Rectal smooth muscle tissue (tissue), 1 donor: ENCODE measurements around the gene BLOC1S2.

ENCODE experiments used
- H3K27ac ChIP-seq: one replicate; pipeline ENCODE4 v1.7.0; 2013; ENCODE audit warnings: low read depth, low read length, inconsistent platforms
- H3K27me3 ChIP-seq: one replicate; pipeline ENCODE4 v1.7.0; 2013; ENCODE audit warnings: low read length; ENCODE audit not compliant: control insufficient read depth, insufficient read depth
- H3K36me3 ChIP-seq: one replicate; pipeline ENCODE4 v1.7.0; 2013; ENCODE audit warnings: low read length; ENCODE audit not compliant: control insufficient read depth, insufficient read depth
- H3K4me1 ChIP-seq: one replicate; pipeline ENCODE4 v1.7.0; 2013; ENCODE audit warnings: low read length; ENCODE audit not compliant: control insufficient read depth, insufficient read depth
- H3K4me3 ChIP-seq: one replicate; pipeline ENCODE4 v1.7.0; 2013; ENCODE audit warnings: low read length
- H3K9ac ChIP-seq: one replicate; pipeline ENCODE4 v1.7.0; 2013; ENCODE audit warnings: low read length

The BLOC1S2 gene

GRCh38 chr10:100286051-100287033, at the start of gene BLOC1S2:
Gene BLOC1S2, minus strand, starts transcription at chr10:100286680. Its CDS starts 21 bp downstream, at chr10:100286659.
- no peaks in the 10 kb centered on the region for H3K36me3 ChIP-seq
- H3K4me3 ChIP-seq: peak within 1 kb of the TSS; percentile 82
- peak within 1 kb of the TSS; percentile 88 for H3K9ac ChIP-seq
- no peaks in the 10 kb centered on the region for H3K27me3 ChIP-seq
- H3K4me1 ChIP-seq: peaks cover 8% of the 10 kb centered on the region
- peak within 1 kb of the TSS; percentile 89 for H3K27ac ChIP-seq

GRCh38 chr10:100334762-100335161, 48.3 kb upstream of the BLOC1S2 start:
- H3K9ac ChIP-seq: no peak overlapping the region
- no peak overlapping the region for H3K4me3 ChIP-seq
- H3K36me3 ChIP-seq: no peaks in the 10 kb centered on the region
- no peak overlapping the region for H3K27ac ChIP-seq
- no peaks in the 10 kb centered on the region for H3K4me1 ChIP-seq
- H3K27me3 ChIP-seq: no peaks in the 10 kb centered on the region

GRCh38 chr10:100333661-100334440, 47.4 kb upstream of the BLOC1S2 start:
- Histone ChIP-seq H3K27ac (no peak overlapping the region), H3K27me3 (no peaks in the 10 kb centered on the region), H3K9ac (no peak overlapping the region), H3K4me1 (no peaks in the 10 kb centered on the region), H3K36me3 (no peaks in the 10 kb centered on the region), H3K4me3 (no peak overlapping the region)

DNA sequence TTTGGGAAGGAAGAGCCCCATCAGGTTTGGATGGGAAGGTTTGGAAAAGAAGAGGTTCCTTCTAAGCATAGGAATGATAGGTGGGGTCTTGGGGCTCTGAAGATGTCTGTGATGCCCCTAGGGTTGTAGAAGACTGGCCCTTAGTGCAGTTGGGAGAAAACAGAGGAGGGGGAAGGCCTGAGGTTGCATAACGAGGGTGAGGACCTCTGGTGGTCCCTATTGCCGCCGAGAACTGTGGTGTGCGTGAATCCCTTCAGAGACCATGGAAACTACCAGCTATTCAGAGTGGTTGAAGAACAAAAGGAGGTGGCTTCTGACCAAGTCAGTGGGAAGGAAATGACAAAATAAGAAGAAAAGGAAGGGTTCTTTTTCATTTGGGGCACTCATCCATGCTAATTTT, 46.6 kb upstream of the BLOC1S2 start:
- Histone ChIP-seq H3K9ac (no peak overlapping the region), H3K27ac (no peak overlapping the region), H3K36me3 (no peaks in the 10 kb centered on the region), H3K27me3 (no peaks in the 10 kb centered on the region), H3K4me1 (no peaks in the 10 kb centered on the region), H3K4me3 (no peak overlapping the region)

DNA sequence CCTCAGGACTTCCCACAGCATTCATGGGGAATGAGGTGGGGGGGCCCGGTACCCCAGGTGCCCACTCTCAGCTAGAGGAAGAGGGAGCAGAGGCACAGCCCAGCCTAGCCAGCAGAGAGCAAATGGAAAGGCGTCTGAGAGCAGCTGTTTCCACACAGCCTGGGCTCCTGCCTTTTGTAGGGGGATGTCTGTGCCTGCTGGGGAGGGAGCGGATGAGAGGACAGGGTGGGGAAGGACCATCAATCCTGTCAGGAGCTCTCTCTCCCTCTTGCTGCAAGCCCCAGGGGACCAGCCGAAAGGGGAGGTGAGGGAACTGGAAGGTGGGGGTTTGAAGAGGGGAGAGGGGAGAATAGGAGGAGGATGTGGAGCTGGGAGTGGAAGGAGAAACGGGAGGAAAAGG, 43.6 kb upstream of the BLOC1S2 start, which contains the start of gene PKD2L1:
TSS of gene PKD2L1 (minus strand) at position 150 of the 400 bp plus-strand sequence. CDS start at position 25, 125 bp downstream.
- no peaks in the 10 kb centered on the region for H3K4me1 ChIP-seq
- H3K9ac ChIP-seq: no peak within 1 kb of the TSS
- no peak within 1 kb of the TSS for H3K4me3 ChIP-seq
- H3K27ac ChIP-seq: no peak within 1 kb of the TSS
- H3K36me3 ChIP-seq: no peaks in the 10 kb centered on the region
- H3K27me3 ChIP-seq: no peaks in the 10 kb centered on the region

GRCh38 chr10:100328198-100328597, 41.7 kb upstream of the BLOC1S2 start:
- no peak overlapping the region for H3K27ac ChIP-seq
- H3K27me3 ChIP-seq: no peaks in the 10 kb centered on the region
- H3K9ac ChIP-seq: no peak overlapping the region
- no peaks in the 10 kb centered on the region for H3K36me3 ChIP-seq
- H3K4me1 ChIP-seq: no peaks in the 10 kb centered on the region
- H3K4me3 ChIP-seq: no peak overlapping the region

- H3K27me3 ChIP-seq: no peaks in the 10 kb centered on the region
- no peak overlapping the region for H3K9ac ChIP-seq
- H3K27ac ChIP-seq: no peak overlapping the region
- no peaks in the 10 kb centered on the region for H3K36me3 ChIP-seq
- no peak overlapping the region for H3K4me3 ChIP-seq
- H3K4me1 ChIP-seq: no peaks in the 10 kb centered on the region
These were observed 41.2 kb upstream of the BLOC1S2 start for GRCh38 chr10:100327718-100328009.

DNA sequence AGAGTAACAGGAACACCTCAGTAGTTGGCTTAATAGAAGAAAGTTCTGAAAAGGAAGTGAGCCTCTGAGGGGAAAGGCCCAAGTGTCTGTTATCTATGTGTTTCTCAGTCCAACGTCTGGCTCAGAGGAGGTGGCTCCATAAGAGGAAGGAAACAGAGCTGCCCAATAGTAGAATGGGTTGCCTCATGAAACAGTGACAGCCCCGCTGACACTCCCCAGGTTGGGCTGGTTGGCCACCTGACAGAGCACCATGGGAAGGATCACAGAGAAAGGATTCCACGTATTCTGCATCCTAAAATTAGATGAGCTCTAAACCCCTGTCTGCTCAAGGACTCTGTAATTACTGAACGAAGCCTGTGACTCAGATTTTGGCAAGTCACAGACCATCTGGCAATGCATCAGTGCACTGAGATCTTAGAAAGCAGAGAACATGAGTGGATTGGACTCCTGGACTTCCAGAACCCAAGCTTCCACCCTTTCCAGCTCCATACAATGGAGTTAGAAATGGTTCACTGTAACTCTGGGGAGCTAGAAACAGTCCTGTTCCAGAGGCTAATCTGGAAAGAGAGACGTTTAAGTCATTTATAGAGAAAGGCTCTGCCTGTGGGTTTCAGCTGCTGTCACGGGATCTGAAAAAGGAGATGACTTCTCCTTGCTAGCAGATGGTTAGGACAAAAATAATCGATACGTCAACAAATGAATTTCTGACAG, 40.7 kb upstream of the BLOC1S2 start:
- no peak overlapping the region for H3K9ac ChIP-seq
- no peak overlapping the region for H3K4me3 ChIP-seq
- H3K4me1 ChIP-seq: no peaks in the 10 kb centered on the region
- no peaks in the 10 kb centered on the region for H3K36me3 ChIP-seq
- no peak overlapping the region for H3K27ac ChIP-seq
- H3K27me3 ChIP-seq: no peaks in the 10 kb centered on the region

DNA sequence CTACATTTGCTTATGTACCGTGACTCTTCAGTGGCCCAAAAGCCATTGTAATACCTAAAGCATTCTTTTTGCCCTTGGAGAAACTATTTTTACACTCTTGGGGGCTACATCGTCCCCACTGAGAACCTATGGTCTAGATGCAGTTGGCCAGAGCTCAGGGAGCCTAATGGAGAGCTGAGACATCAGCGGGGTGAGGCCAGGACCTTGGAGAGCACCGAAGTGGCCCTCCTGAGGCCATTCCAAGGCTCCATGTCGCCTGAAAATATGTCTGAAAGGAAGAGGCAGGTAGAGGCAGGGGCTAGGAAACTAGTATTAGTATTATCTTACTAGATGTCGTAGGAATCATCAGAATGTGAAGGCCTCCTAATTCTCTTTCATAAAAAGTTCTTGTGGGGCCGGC, 38.7 kb upstream of the BLOC1S2 start:
- no peak overlapping the region for H3K27ac ChIP-seq
- no peaks in the 10 kb centered on the region for H3K4me1 ChIP-seq
- H3K27me3 ChIP-seq: no peaks in the 10 kb centered on the region
- H3K36me3 ChIP-seq: no peaks in the 10 kb centered on the region
- H3K4me3 ChIP-seq: no peak overlapping the region
- no peak overlapping the region for H3K9ac ChIP-seq

- Histone ChIP-seq H3K4me3 (no peak overlapping the region), H3K27ac (no peak overlapping the region), H3K27me3 (peaks cover 3% of the 10 kb centered on the region), H3K36me3 (no peaks in the 10 kb centered on the region), H3K4me1 (no peaks in the 10 kb centered on the region), H3K9ac (no peak overlapping the region)
These were observed 33.4 kb upstream of the BLOC1S2 start for GRCh38 chr10:100319707-100320402.

GRCh38 chr10:100318207-100318606, 31.7 kb upstream of the BLOC1S2 start:
- Histone ChIP-seq H3K27ac (no peak overlapping the region), H3K4me1 (no peaks in the 10 kb centered on the region), H3K36me3 (no peaks in the 10 kb centered on the region), H3K4me3 (no peak overlapping the region), H3K27me3 (peaks cover 3% of the 10 kb centered on the region), H3K9ac (no peak overlapping the region)

DNA sequence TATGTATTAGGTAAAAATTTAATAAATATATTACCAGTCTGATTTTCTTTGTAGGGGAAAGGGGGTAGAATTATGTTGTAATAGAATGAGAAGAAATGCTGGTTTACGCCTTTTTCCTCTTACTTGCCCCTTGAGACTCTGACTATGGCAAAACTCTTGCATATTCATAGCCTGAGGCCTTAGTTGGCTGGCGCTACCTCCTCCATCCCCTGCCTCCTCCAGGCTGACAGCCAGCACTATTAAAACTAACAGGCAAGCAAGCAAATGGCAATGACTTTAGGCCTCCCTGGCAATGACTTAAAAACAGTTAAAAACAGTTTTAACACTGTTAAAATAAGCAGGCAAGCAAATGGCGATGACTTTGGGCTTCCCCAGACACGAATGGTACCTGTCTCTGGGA, 29.1 kb upstream of the BLOC1S2 start:
- Histone ChIP-seq H3K4me1 (no peaks in the 10 kb centered on the region), H3K27me3 (peaks cover 3% of the 10 kb centered on the region), H3K27ac (no peak overlapping the region), H3K4me3 (no peak overlapping the region), H3K36me3 (no peaks in the 10 kb centered on the region), H3K9ac (no peak overlapping the region)
